ENCODE measurements around the gene POLR1D. TPM values are rescaled to one million over a fixed set of nuclear protein-coding genes. Genes with fewer than 3 reads are reported as not detected.
"Not testable (repeated sequence)": the region's sequence is repeated elsewhere in the genome, so short reads cannot be mapped to it uniquely, and the experiment has no call there.

Gene POLR1D
- total RNA-seq, 1 donor = 156 TPM

GRCh38 chr13:27625839-27626238 is 4.1 kb downstream of the POLR1D start:
- Histone ChIP-seq H3K9me3 (ENCODE audit: low read depth, low read length) (no peaks in the 10 kb centered on the region), H3K4me3 (ENCODE audit: low read length) (no peak overlapping the region), H3K4me1 (ENCODE audit: insufficient read depth, low read length) (peaks cover 26% of the 10 kb centered on the region), H3K27me3 (ENCODE audit: insufficient read depth, low read length) (no peaks in the 10 kb centered on the region)

GRCh38 chr13:27627380-27627779 is 5.7 kb downstream of the POLR1D start:
- no peaks in the 10 kb centered on the region for H3K27me3 ChIP-seq (ENCODE audit: insufficient read depth, low read length)
- peaks cover 18% of the 10 kb centered on the region for H3K4me1 ChIP-seq (ENCODE audit: insufficient read depth, low read length)
- H3K9me3 ChIP-seq (ENCODE audit: low read depth, low read length) = no peaks in the 10 kb centered on the region
- H3K4me3 ChIP-seq (ENCODE audit: low read length) = no peak overlapping the region

- peaks cover 11% of the 10 kb centered on the region for H3K4me1 ChIP-seq (ENCODE audit: insufficient read depth, low read length)
- H3K9me3 ChIP-seq (ENCODE audit: low read depth, low read length) = no peaks in the 10 kb centered on the region
- H3K4me3 ChIP-seq (ENCODE audit: low read length) = no peak overlapping the region
- no peaks in the 10 kb centered on the region for H3K27me3 ChIP-seq (ENCODE audit: insufficient read depth, low read length)
Observed at GRCh38 chr13:27628081-27628480, 6.4 kb downstream of the POLR1D start.

DNA sequence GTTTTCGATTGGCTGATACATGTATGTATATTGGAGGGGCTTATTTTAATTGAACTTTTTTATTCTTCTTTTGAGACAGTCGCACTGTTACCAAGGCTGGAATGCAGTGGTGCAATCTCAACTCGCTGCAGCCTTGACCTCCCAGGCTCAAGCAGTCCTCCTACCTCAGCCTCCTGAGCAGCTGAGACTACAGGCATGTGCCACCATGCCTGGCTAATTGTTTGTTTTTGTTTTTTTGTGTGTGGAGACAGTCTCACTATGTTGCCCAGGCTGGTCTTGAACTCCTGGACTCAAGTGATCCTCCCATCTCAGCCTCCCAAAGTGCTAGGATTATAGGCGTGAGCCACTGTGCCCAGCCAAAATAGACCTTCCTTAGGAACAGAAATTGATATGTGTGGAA is 7.1 kb downstream of the POLR1D start:
- H3K27me3 ChIP-seq (ENCODE audit: insufficient read depth, low read length); H3K4me1 ChIP-seq (ENCODE audit: insufficient read depth, low read length); H3K9me3 ChIP-seq (ENCODE audit: low read depth, low read length); H3K4me3 ChIP-seq (ENCODE audit: low read length): not testable (repeated sequence)

- H3K4me3 ChIP-seq (ENCODE audit: low read length) = no peak overlapping the region
- H3K27me3 ChIP-seq (ENCODE audit: insufficient read depth, low read length) = no peaks in the 10 kb centered on the region
- H3K9me3 ChIP-seq (ENCODE audit: low read depth, low read length) = no peaks in the 10 kb centered on the region
- peaks cover 8% of the 10 kb centered on the region for H3K4me1 ChIP-seq (ENCODE audit: insufficient read depth, low read length)
Observed at GRCh38 chr13:27631156-27631555, 9.5 kb downstream of the POLR1D start.

DNA sequence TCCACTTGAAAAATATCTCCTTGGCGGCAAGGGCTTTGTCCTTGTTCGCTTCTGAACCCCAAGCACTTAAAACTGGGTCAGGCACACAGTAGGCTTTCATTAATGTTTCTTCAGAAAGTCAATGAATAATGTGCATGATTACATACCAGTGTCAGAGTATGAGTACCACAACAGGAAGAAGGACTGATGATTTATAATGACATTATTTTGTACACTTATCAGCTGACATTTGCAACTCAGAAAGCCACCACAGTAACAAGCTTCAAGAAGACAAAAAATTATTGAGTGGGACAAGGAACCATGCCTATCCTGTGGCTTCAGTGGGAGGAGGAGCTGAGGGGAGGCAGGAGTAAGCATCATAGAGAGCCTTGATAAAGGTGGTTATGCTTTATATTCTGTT is 10.0 kb downstream of the POLR1D start:
- no peak overlapping the region for H3K4me3 ChIP-seq (ENCODE audit: low read length)
- H3K27me3 ChIP-seq (ENCODE audit: insufficient read depth, low read length) = no peaks in the 10 kb centered on the region
- H3K4me1 ChIP-seq (ENCODE audit: insufficient read depth, low read length) = peaks cover 8% of the 10 kb centered on the region
- H3K9me3 ChIP-seq (ENCODE audit: low read depth, low read length) = no peaks in the 10 kb centered on the region

- Histone ChIP-seq H3K4me3 (ENCODE audit: low read length) (no peak overlapping the region), H3K27me3 (ENCODE audit: insufficient read depth, low read length) (no peaks in the 10 kb centered on the region), H3K4me1 (ENCODE audit: insufficient read depth, low read length) (peaks cover 8% of the 10 kb centered on the region), H3K9me3 (ENCODE audit: low read depth, low read length) (no peaks in the 10 kb centered on the region)
Observed at GRCh38 chr13:27632214-27632613, 10.5 kb downstream of the POLR1D start.

DNA sequence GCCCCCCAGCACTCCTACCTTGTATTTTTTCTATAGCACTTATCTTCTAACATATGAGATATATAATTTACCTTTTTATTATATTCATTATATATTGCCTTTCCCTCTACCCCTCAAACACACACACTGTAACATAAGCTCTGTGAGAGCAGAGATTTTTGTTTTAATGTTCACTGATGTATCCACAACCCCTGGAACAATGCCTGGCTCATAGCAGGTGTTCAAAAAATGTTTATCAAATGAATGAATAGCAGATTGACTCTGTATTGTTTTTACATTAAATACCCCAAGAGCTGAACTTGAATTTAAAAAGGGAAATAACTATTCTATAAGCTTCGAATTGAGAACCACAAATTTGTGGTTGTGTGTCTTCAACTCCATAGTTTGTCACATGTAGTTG is 11.0 kb downstream of the POLR1D start:
- Histone ChIP-seq H3K4me3 (ENCODE audit: low read length) (no peak overlapping the region), H3K9me3 (ENCODE audit: low read depth, low read length) (no peaks in the 10 kb centered on the region), H3K4me1 (ENCODE audit: insufficient read depth, low read length) (peaks cover 8% of the 10 kb centered on the region), H3K27me3 (ENCODE audit: insufficient read depth, low read length) (no peaks in the 10 kb centered on the region)

- no peaks in the 10 kb centered on the region for H3K9me3 ChIP-seq (ENCODE audit: low read depth, low read length)
- H3K4me3 ChIP-seq (ENCODE audit: low read length) = no peak overlapping the region
- H3K4me1 ChIP-seq (ENCODE audit: insufficient read depth, low read length) = peaks cover 8% of the 10 kb centered on the region
- no peaks in the 10 kb centered on the region for H3K27me3 ChIP-seq (ENCODE audit: insufficient read depth, low read length)
Observed at GRCh38 chr13:27634231-27634630, 12.5 kb downstream of the POLR1D start.

- no peaks in the 10 kb centered on the region for H3K27me3 ChIP-seq (ENCODE audit: insufficient read depth, low read length)
Observed at GRCh38 chr13:27634791-27635190, 13.1 kb downstream of the POLR1D start.

DNA sequence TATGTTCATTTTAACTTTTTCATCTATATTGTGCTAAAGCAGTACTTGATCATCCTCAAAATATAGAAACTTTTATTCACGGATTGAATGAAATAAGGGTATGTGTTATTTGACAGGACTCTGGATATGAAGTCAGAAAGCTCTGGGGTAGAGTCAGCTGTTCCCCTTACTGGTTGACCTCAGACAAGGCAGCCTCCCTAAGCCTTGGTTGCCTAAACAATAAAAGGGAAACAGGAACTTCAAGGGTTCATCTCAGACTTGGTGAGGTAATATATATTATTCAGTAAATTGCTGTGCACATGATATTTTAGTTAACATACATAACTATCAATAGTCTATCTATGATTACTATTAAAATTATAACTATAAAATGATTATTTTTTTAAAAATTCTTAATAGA is 13.6 kb downstream of the POLR1D start:
- no peak overlapping the region for H3K4me3 ChIP-seq (ENCODE audit: low read length)
- H3K9me3 ChIP-seq (ENCODE audit: low read depth, low read length) = no peaks in the 10 kb centered on the region
- H3K4me1 ChIP-seq (ENCODE audit: insufficient read depth, low read length) = peaks cover 8% of the 10 kb centered on the region
- H3K27me3 ChIP-seq (ENCODE audit: insufficient read depth, low read length) = no peaks in the 10 kb centered on the region

More at GRCh38 chr13:27634791-27635190, 13.1 kb downstream of the POLR1D start:
- no peak overlapping the region for H3K4me3 ChIP-seq (ENCODE audit: low read length)
- peaks cover 8% of the 10 kb centered on the region for H3K4me1 ChIP-seq (ENCODE audit: insufficient read depth, low read length)
- no peaks in the 10 kb centered on the region for H3K9me3 ChIP-seq (ENCODE audit: low read depth, low read length)

DNA sequence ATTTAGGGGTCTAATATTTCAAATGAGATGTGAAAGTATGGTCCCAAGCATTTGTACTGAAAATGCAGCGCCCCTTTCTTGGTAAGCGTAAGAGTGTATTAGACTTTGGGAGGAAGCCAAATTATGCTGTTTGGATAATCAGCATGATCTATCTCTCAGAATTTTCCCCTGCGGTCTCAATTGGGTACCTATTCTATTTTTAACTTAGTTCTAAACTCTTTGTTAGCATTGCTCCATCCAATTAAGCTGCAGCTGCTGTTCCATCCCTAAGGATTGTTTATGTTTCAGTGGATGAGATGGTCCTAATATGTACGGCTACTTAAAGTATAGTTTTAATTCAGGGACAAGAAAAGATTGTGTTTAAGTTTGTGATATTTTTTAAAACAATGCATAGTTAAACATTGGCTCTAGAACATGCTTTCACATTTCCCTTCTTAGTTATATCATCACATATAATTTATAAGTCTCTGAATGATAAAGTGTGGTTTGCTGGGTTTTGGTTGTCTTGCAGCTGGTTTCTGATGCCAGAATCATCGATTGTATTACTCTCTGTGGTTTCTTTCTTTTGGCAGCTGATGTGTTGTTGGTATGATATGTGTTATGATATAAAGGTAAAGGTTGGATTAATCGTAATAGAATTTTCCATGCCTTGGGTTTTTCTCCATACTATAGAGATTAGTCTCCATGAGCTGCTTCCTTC is 15.0 kb downstream of the POLR1D start:
- H3K4me1 ChIP-seq (ENCODE audit: insufficient read depth, low read length) = peaks cover 8% of the 10 kb centered on the region
- no peaks in the 10 kb centered on the region for H3K27me3 ChIP-seq (ENCODE audit: insufficient read depth, low read length)
- H3K4me3 ChIP-seq (ENCODE audit: low read length) = no peak overlapping the region
- H3K9me3 ChIP-seq (ENCODE audit: low read depth, low read length) = no peaks in the 10 kb centered on the region

DNA sequence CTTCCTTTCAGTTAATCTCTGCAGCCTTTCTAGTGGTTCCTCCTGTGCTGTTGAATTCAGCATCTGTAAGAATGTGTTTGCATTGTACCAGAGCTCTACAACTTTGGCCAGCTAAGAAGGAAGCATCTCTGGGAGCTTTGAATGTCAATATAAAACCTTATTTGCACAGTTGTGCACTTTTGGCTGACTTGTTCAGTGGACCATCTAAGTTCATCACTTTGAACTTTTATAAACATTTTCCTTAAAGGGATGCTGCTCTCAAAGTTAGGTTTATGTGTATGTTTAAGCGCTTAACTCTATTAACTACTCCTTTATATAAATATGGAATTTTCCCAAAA is 15.6 kb downstream of the POLR1D start:
- Histone ChIP-seq H3K4me3 (ENCODE audit: low read length) (no peak overlapping the region), H3K4me1 (ENCODE audit: insufficient read depth, low read length) (peaks cover 8% of the 10 kb centered on the region), H3K27me3 (ENCODE audit: insufficient read depth, low read length) (no peaks in the 10 kb centered on the region), H3K9me3 (ENCODE audit: low read depth, low read length) (no peaks in the 10 kb centered on the region)

- H3K4me3 ChIP-seq (ENCODE audit: low read length) = no peak overlapping the region
- H3K9me3 ChIP-seq (ENCODE audit: low read depth, low read length) = no peaks in the 10 kb centered on the region
- H3K27me3 ChIP-seq (ENCODE audit: insufficient read depth, low read length) = no peaks in the 10 kb centered on the region
- peaks cover 8% of the 10 kb centered on the region for H3K4me1 ChIP-seq (ENCODE audit: insufficient read depth, low read length)
Observed at GRCh38 chr13:27638001-27638400, 16.3 kb downstream of the POLR1D start.

DNA sequence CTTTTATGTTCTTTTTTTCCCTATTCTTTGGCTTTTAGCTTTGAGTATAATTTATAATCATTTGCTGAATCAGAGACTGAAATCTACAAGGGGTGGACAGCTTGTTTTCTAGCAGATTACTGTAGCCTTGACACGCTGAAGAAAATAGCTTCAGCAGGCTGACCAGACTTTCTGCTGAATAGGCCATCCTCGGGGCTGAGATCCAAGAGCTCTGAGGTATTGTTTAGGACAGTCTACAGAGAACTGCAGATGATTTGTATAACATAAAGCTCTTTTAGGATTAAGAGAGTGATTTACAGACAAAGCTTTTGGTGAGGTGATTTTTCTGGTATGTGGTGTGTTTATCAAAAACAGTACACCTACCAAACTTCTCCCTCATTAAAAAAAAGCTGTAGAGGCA is 16.8 kb downstream of the POLR1D start:
- Histone ChIP-seq H3K9me3 (ENCODE audit: low read depth, low read length) (no peaks in the 10 kb centered on the region), H3K4me3 (ENCODE audit: low read length) (no peak overlapping the region), H3K27me3 (ENCODE audit: insufficient read depth, low read length) (no peaks in the 10 kb centered on the region), H3K4me1 (ENCODE audit: insufficient read depth, low read length) (peaks cover 8% of the 10 kb centered on the region)

- H3K4me3 ChIP-seq (ENCODE audit: low read length) = no peak overlapping the region
- peaks cover 8% of the 10 kb centered on the region for H3K4me1 ChIP-seq (ENCODE audit: insufficient read depth, low read length)
- H3K27me3 ChIP-seq (ENCODE audit: insufficient read depth, low read length) = no peaks in the 10 kb centered on the region
- no peaks in the 10 kb centered on the region for H3K9me3 ChIP-seq (ENCODE audit: low read depth, low read length)
Observed at GRCh38 chr13:27639186-27639585, 17.5 kb downstream of the POLR1D start.

Data from mononuclear cell (primary cell).